ENCODE measurements around the gene RPA1.
"Not testable (repeated sequence)": the region's sequence is repeated elsewhere in the genome, so short reads cannot be mapped to it uniquely, and the experiment has no call there.

RPA1 gene

DNA sequence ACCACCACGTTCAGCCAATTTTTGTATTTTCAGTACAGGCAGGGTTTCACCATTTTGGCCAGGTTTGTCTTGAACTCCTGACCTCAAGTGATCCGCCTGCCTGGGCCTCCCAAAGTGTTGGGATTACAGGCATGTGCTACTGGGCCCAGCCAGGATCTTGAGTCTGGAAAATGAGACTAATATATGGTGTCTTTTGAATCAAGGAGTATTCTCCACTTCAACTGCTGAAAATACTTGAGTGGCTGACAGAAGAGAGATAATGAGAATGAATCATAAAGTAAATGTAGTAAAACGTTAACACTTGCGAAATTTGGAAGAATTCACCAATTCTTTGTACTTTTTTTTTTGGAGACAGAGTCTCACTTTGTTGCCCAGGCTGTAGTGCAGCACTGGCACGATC lies 16.7 kb upstream of the RPA1 start:
- no peak for DNase-seq (ENCODE audit: low read depth, low spot score)

DNA sequence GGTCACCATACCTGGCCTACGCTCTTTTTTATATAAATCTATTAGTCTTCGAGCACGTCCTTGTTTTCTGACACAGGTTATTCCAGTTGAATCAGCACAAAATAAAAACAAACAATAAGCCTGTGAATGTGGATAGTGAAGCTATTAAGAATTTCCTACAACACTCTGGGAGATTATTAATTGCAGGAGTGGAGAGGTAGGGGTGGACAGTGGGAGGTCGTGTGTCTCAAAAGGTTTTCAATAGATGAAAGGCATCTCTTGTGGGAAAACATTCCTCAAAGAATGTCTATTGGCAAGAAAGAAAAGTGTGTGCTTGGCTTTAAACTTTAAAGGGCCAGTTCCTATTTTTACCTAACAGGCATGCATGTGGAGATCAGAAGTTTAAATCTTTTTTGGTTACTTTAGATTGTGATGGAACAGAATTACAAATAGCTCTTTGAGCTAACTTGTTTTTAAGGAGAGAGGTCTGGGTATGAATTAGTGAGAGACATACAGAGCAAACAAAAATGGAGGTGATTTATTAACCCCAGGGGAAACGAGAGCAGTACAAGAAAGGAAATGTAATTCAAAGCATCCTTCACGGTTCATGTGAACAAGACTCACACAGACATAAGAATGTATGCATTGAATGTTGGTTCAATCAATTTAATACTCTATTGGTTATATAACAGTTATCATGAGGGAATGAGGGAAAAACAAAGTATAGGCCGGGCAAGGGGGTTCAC lies 9.1 kb upstream of the RPA1 start:
- no peak for DNase-seq (ENCODE audit: low read depth, low spot score)

DNA sequence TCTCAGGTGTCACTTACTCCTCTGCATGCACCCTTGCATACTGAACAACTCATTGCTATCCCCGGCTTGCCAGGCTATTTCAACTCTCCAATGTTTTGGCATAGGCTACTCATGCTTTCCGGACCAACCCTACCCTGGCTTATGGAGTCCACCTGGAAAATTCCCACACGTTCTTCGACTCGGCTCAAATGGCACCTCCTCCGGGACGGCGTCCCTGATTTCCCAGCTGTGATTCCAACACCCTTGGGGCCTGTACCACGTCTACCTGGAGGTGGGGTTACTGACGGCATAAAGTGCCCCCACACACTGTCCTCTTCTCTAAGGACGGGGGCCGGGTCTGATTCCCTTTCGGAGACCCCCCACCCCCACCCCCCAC lies 601 bp upstream of the RPA1 start:
- no peak for DNase-seq (ENCODE audit: low read depth, low spot score)

DNA sequence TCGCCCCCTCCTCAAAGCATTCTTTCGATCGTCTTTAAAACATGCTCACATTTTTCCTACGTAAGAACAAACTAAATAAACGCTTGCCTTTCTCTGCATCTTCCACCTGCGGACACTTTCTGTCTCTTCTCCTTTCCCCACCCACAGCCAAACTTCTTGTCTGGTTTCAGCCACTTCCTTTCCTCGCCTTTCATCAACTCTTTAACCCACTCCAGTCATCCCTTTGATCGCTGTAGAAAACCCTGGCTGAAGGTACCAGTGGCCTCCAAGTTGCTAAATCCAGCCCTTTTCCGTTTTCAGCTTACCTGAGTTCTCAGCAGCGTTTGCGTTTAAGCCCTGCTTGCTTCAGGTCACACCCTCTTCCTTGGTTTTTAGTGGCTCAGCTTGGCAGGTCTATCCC lies 483 bp downstream of the RPA1 start:
- DNase-seq (ENCODE audit: low read depth, low spot score), result no peak

DNA sequence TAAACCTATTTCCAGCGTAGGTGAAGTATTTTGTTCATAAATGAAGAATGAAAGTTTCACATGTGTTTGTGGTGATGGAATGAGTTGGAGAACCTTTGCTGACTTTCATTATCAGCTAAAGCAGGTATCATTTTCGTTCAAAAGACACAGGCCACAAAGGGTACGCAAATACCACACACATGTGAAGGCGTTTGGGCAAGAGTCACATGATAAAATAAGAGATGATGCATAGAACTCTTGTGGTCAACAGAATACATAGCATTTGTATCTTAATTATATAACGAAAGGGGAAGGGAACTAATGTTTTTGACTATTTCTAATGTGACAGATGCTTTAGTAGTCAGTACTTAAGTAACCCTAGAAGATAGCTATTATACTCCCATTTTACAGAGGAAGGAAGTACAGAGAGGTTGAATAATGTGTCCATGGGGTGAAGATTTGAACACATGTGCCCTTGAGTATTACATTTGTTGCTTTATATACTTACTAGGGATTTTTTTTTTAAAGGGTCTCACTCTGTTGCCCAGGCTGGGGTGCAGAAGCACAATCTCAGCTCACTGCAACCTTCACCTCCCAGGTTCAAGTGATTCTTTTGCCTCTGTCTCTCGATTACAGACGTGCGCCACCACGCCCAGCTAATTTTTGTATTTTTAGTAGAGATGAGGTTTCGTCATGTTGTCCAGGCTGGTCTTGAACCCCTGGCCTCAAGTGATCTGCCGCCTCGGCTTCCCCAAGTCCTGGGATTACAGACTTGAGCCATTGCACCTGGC lies 4.8 kb downstream of the RPA1 start:
- no peak for DNase-seq (ENCODE audit: low read depth, low spot score)

DNA sequence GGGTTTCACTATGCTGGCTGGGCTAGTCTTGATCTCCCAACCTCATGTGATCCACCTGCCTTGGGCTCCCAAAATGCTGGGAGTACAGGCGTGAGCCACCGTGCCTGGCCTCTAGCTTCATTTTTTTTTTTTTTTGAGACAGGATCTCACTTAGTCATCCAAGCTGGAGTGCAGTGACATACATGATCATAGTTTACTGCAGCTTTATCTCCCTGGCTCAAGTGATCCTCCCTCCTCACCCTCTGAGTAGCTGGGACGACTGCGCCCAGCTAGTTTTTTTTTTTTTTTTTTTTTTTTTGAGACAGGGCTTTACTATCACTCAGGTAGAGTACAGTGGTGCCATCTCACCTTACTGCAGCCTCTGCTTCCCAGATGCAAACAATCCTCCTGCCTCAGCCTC lies 9.7 kb downstream of the RPA1 start:
- DNase-seq (ENCODE audit: low read depth, low spot score), result no peak

DNA sequence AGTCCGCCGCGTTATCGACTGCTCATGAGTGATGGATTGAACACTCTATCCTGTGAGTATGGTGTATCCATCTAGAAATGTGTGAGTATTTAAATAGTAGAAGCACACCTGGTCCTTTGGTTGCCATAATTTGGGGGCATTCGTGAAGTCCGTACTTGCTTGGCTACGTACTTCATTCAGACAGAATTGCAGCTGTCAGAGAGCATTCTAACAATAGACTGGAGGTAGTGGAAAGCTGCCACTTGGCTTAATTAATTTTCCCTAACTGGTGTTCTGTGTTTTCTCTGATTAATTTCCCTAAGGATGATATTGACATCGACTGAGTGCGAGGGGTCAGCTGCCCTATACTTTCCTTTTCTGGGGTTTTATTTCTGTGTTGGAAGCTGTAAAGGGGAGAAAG lies 14.1 kb downstream of the RPA1 start:
- DNase-seq (ENCODE audit: low read depth, low spot score), result no peak

DNA sequence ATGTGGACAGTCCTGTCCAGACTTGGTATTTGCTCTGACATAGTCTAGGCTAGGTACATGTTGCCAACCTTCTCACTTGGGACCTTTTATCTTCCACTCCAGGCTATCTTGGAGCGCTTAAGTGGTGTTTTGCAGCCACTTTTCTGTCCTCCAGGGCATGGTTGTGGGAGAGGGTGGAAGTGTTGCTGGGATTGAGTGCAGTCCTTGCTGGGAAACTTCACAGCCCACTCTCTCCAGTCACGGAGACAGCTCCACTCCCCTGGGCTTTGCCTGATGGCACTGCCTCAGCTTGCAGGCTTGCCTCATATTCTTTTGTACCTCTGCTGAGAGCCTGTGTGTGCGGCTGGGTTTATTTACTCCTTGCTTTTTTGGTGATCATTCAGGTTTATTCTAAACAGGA lies 17.4 kb downstream of the RPA1 start:
- no peak for DNase-seq (ENCODE audit: low read depth, low spot score)

DNA sequence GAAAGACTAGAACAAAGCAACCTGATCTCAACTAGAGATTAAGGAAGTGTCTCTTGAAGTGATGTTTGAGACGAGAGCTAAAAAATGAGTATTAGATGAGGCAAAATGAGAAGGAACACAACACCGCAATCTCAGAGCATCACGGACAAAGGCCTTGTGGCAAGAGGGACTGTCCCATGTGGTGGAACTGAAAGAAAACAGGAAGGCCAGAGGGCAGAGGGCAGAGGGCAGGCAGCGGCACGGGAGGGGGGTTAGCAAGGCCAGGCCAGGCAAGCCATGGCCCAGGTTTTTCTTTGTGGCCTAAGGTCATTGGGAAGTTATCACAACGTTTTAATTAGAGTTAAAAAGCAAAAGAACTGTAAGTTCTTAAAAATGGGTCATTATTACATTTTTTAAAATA lies 22.5 kb downstream of the RPA1 start:
- DNase-seq (ENCODE audit: low read depth, low spot score), result no peak

DNA sequence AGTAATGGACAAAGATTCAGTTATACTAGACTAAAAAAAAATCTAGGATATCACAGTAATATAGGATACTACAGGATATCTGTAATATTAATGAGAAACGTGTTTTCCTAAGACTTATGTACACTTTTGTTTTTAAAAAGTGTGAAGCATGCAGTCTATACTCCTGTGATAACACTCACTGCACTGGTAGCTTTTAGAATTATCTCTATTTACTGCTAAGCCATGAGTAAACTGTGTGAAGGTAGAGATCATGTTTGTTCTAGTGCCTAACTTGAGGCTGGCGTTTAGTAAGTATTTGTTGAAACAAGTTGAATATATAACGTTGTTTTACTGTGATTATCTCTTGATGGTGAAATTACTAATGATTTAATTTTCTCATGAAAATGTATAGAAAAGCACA lies 23.9 kb downstream of the RPA1 start:
- no peak for DNase-seq (ENCODE audit: low read depth, low spot score)

DNA sequence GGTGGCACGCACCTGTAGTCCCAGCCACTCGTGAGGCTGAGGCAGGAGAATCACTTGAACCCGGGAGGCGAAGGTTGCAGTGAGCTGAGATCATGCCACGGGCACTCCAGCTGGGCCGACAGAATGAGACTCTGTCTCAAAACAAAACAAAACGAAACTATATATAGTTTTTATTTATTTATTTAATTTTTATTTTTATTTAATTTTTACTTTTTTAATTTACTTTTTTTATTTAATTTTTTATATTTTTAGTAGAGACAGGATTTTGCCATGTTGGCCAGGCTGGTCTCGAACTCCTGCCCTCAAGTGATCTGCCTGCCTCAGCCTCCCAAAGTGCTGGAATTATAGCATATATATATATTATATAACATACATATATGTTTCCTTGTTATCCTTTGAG lies 26.7 kb downstream of the RPA1 start:
- DNase-seq (ENCODE audit: low read depth, low spot score), result not testable (repeated sequence)

DNA sequence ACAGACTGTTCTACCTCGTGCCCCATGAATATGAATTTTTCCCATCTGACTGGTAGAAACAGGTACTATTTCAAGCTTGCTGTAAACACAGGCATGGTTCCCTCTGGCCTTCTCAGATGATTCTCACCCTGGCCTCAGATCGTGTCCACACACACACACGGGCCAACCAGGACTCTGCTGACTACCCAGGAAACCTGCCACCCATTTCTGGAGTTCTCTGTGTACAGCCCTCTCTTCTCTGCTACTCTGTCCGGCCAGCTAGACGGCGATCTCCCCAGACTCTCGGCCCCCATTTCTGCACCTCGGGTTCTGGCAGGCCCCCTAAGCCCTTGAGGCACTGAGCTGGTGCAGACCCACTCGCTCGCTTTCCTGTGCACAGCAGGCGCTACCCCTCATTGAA lies 31.2 kb downstream of the RPA1 start:
- no peak for DNase-seq (ENCODE audit: low read depth, low spot score)

DNA sequence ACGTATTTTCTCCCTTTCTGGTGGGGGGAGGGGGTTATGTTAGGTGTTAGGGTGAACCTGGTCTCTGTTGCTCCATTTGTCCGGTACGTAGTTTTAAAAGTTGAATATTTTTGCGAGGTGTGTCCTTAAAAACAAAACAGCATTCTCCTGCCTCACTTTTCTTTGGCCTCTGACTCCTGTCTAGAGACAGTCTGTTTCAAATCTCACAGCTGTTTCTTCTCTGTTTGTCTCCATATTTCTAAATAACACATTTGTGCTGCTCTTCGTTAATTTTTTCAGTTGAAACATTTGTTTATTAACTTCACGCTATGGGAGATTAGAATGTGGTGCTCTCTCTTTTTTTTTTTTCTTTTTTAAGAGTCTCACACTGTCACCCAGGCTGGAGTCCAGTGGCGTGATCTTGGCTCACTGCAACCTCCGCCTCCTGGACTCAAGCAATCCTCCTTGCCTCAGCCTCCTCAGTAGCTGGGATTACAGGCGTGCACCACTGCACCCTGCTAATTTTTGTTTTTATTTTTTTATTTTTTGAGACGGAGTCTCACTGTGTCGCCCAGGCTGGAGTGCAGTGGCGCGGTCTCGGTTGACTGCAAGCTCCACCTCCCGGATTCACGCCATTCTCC lies 31.7 kb downstream of the RPA1 start:
- no peak for DNase-seq (ENCODE audit: low read depth, low spot score)

DNA sequence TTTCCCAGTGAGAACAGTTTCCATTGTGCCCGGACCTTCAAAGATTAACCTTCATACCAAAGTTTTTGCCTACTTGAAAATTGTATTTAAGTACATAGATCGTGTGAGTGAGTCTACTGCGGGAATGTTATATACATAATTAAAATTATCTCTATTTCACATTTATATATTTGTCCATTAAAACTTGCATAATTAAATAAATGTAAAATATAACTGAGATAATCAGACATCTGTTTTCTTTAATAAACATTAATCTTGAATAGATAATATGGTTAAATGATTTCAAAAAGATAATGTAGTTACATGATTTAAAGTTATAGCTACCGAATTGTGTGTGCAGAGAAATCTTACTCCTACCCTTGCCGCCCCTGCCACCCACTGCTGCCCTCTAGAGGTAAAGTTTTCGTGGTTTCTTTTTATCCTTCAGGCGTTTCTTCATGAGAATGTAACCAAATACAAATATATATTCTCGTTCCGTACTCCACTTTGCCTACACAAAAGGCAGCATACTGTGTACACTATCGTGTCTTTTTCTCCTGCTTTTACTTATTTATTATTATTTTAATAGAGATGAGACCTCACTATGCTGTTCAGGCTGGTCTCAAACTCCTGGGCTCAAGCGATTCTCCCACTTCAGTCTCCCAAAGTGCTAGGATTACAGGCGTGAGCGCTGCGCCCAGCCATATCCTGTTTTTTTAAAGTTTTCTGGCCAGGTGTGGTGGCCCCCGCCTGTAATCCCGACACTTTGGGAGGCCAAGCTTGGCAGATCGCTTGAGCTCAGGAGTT lies 35.6 kb downstream of the RPA1 start:
- no peak for DNase-seq (ENCODE audit: low read depth, low spot score)

DNA sequence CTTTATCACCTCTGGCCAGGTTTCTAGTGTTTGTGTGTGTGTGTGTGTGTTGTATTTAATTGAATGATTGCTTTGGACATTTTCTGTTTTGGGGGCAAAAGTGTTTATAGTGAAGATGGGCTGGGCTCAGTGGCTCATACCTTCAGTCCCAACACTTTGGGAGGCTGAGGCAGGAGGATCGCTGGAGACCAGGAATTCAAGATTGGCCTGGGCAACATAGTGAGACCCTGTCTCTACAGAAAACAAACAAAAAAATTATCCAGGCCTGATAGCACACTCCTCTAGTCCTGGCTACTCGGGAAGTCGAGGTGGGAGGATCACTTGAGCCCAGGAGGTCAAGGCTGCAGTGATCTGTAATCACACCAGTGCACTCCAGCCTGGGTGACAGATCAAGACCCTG lies 37.5 kb downstream of the RPA1 start:
- no peak for DNase-seq (ENCODE audit: low read depth, low spot score)

DNA sequence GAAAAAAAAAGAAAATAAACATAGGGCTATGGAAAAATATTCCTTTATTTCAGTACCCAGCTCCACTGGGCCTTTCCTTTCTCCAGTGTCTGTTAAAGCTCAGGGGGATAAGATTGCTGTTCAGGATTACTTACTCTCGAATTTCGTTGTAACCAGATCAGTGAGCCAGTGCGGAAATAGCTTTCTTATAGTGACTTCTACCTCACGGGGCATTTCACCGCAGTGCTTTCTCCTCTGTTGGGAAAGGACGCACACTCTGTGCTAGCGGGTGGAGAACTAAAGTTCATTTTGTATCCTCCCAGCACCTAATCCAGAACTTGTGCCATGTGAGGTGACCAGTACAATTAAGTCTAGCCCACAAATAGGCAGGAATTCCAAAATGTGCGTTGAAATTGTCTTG lies 38.3 kb downstream of the RPA1 start:
- no peak for DNase-seq (ENCODE audit: low read depth, low spot score)

DNA sequence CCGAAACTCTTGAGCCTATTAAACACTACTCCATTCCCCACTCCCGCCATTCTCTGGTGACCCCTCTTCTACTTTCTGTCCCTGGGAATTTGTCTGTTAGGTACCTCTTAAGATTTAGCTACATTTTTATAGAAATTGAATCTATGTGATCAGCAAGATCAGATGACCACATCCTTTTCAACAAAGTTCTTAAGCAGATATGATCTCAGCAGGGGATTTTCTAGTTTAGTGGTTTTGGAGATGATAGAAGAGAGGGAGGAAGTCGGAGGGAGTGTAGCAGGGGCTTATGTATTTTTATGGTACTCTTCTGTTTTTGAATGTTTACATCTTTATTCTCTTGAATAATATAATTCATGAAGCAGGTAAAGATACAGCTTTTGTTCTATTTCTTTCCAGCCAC lies 40.8 kb downstream of the RPA1 start:
- no peak for DNase-seq (ENCODE audit: low read depth, low spot score)

DNA sequence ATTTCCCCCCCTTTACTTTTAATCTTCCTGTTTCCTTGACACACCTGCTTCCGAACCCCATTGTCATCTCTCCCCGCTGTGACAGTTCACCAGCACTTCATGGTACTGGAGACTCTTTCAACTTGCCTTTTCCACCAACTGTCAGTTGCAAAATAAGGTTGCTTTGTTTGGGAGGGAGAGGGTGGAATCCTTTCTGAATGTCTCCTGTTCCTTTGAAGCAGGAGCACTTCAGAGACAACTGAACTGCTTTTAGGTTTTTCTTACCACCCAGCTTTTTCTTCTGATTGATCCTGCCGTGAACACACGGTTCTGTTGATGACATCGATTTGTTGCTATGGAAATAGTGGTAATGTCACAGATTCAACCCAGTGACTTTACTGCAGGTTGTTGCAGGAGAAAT lies 42.0 kb downstream of the RPA1 start:
- DNase-seq (ENCODE audit: low read depth, low spot score), result no peak

DNA sequence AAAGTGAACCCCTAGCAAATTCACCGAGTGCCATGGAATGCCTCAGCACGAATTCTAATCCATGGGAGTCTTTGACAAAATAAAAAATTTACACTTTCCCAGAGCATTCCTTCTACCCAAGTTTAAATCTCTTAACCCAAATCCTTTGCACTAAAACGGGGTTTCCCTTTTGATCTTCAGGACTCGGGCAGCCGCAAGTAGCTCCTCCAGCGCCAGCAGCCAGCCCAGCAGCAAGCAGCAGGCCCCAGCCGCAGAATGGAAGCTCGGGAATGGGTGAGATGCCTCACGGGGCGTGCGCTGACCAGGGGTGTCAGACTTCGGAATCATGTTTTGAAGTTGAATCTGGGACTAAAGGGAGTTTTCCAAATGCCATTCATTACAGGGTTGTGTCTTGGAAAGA lies 42.4 kb downstream of the RPA1 start:
- no peak for DNase-seq (ENCODE audit: low read depth, low spot score)

DNA sequence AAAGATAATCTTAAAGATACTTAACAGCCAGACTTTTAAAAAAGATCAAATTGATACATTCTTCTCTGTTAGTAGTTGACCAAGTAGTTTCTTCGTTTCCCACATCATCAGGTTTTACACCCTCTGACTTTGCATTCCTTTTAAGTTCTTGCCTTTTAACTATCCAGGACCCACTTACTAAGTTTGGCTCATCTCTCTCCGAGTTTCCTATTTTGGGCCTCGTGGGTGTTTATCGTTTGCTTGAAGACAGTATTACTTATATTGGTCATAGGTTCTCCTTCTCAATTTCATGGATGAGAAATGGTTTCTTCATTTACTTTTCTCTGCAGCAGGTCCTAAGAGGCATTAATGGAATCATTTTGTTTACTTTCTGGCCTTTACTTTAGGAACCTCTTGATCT lies 43.2 kb downstream of the RPA1 start:
- no peak for DNase-seq (ENCODE audit: low read depth, low spot score)

DNA sequence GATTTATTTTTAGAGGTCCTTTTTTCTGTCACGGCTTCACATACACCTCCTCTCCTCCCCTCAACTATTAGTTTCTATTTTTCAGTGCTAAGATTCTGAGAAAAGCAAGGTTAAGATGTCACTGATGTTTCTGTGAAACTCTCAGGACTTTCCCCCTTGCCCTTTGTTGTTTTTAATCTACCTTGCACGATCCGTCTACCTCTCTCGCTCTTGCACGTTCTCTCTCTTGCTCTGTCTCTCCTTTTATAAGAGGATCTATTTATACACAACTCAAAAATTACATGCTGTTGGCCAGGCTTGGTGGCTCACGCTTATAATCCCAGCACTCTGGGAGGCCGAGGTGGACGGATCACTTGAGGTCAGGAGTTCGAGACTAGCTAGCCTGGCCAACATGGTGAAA lies 43.6 kb downstream of the RPA1 start:
- no peak for DNase-seq (ENCODE audit: low read depth, low spot score)

DNA sequence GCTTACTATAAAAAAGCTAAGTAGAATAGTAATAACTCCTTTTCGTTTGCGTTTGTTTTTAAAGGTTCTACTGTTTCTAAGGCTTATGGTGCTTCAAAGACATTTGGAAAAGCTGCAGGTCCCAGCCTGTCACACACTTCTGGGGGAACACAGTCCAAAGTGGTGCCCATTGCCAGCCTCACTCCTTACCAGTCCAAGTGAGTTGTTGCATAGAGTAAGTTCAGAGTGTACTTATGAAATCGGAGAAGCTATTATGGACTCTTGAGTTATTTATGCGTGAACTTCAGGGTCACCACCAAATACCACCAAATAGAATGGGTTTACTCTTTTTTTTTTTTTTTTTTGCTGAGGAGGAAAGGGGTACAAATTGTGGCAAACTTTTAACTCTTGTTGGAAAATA lies 45.8 kb downstream of the RPA1 start:
- DNase-seq (ENCODE audit: low read depth, low spot score), result no peak

Measured in activated CD4-positive, CD25-positive, alpha-beta regulatory T cell treated with anti-CD3 and anti-CD28 coated beads, Interleukin-2, amount 50 U/mL, for 16 hours (primary cell).